Fibroblast of skin of scalp (primary cell): ENCODE measurements around the gene TP73.

Source experiments
- DNase-seq: peaks from one replicate; pipeline ENCODE4 v3.0.0-alpha.2; 2013

TP73 gene

DNA sequence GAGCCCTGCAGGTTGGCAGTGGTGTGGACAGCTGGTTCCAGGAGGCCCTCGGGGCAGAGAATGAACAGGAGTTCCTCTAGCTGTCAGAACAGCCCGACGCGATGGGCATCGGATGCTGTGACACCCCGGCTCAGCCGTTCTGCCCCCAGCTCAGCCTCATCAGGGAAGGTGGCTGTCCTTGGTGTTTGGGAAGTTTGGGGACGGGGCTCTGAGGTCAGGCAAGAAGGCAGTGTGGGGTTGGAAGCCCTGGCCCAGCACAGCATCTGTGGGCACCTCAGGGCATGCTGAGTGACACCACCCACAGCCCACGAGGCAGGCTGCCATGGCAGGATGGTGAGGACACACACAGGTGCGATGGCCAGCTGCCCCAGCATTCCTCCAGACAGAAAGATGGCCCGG, 59.1 kb downstream of the TP73 start:
- DNase-seq: no peak

GRCh38 chr1:3711780-3712451, 59.6 kb downstream of the TP73 start:
- no peak for DNase-seq

DNA sequence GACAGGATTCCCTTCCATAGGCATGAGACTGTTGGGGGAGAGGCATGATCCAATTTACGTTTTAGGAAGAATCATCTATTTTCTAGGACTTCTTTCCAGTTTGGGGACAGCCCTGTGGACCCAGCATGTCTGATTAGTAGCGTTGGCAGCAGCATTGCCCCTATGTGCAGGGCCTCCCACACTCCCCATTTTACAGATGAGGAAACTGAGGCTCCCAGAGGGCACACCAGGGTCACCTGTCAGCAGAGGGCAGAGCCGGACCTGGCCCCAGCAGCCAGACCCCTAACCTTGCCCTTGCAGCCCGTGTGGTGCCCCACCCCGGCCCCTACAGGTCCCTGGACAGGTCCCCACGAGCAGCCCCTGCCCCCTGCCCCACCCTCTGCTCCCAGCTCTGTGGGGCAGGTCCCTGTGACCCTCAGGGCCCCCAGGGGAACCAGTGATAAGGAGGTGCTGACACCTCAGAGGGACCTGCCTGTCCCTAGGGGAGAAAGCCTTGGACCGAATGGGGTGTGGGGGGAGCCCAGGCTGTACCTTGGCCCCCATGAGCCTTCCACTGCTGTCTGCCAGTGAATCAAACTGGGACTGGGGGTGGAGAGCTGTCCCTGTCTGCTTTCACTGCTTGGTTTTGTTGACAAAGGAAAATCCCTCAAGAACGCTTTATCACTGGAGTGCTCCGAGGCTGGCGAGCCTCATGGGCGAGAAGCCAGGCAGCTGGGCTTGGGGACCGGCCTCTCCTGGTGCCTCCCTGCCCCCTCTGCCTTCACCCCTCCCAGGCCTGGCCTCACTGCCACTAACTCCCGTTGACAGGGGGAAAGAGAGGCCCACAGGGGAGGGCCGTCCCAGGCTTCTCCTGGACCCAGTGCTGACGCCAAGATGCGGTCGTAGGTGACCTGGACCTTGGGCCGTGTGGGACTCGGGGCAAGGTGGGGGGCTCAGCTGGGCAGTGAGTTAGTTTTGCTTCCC, 60.5 kb downstream of the TP73 start:
- no peak for DNase-seq

- DNase-seq: no peak
Measured at GRCh38 chr1:3713840-3714239, 61.5 kb downstream of the TP73 start.

DNA sequence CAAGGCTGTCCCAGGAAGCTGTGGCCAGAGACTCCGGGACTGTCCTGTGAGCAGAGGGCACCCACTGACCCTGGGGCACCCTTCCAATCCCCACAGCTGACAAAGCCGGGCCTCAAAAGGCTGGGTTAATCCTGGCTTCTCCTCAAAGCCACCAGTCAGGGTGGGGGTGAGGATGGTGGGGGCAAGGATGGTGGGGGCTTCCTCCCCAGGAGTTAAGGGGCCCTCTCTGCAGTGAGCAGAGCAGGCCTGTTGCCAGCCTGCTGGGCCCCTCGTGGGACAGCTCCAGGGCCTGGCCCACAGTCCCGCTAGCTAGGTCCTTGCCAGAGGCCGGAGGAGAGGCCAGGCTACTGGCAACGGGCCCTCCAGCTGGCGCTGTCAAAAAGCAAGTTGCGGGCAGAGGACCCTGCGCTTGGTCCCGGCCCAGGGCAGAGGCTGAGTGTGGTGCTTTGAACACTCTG, 62.0 kb downstream of the TP73 start:
- no peak for DNase-seq

DNA sequence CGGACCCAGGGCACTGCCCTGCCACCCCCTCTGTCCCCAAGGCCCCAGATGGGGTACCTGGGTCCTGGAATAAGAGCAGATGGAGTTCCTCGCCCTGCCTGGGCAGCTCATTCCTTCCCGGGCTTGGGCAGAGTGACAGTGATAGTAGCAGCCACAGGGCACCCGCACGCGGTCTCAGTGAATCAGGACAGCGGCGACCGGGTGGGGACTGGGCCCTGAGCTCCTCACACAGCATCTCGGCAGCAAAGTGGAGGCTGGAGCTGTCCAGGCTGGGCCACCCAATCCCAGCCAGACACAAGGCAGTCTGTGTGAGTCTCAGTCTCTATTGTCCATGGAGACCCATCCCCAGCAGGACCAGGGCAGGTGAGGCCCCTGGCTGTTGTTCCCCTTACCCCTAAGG, 62.5 kb downstream of the TP73 start:
- DNase-seq: no peak

- no peak for DNase-seq
Measured at GRCh38 chr1:3716351-3716750, 64.0 kb downstream of the TP73 start.

GRCh38 chr1:3717041-3717714, 64.9 kb downstream of the TP73 start:
- no peak for DNase-seq

DNA sequence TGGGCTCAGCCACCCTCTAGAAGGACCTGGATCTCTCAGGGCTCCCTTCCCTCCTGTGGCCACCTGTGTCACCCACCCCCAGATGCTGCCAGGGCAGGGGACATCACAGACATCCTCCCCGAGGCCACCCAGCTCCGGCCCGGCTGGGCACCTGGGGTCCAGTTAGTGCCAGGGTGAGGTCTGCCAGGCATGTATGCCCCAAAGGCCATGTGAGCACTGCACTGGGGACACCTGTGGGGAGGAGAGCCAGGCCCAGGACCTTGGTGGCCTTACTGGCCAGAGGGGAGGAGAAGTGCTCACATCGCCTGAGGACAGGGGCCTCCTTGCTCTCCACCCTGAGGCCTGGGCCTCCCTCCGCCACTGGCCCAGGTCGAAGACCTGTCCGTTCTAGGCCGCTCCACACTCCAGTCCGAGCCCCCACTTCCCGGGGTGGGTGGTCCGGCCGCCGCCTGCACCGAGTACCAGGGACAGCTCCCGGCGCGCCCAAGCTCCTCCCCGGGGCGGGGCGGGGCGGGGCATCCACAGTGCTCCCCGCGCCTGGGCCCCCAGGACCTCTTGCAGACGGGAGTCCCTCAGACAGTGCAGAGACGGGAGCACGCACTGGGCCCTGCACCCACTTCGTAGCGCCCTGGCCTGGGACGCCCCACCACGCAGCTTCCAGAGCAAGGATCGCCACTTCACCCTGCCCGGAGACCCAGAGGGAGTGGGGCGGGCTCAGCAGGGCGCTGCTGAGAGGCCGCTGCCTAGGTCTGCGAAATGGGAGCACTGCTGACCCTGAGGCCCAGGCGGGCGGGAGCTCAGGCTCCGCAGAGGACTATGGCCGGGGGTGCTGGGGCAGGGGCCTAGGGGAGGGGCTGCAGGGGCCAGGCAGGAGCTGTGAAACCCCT, 65.6 kb downstream of the TP73 start:
- DNase-seq: no peak

DNA sequence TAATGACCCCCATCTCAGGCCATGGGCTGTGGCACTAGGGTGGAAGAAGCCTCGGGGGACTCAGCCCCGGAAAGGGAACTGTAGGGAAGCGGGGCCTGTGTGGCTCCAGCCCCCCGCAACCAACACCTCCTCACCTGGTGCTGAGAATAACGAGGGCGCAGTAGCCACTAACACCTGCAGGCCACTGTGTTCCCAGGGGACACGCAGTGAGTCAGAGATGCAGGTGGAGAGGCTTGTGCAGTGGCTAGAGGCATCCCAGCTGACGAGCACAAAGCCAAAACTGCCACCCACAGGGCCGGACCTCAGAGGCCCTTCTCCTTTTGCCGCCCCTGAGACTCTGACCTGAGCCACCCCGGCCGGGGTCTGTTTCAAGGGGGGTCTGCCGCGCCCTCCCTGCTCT, 66.4 kb downstream of the TP73 start:
- DNase-seq: no peak

DNA sequence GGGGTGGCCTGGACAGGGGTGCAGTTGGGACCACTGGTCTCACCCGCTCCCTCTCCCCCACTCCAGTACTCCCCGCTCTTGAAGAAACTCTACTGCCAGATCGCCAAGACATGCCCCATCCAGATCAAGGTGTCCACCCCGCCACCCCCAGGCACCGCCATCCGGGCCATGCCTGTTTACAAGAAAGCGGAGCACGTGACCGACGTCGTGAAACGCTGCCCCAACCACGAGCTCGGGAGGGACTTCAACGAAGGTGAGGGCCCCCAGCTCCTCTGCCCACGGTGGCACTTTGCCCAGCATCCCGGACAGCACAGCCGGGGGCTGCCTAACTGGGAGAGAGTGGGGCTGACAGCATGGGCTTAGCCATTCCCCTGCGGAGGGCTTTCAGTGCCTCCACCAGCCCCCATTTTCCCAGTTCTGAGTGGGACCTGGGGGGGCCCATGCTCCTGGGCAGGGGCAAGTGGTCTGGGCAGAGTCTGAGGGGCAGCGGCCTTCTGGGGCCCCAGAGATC, 69.7 kb downstream of the TP73 start:
- DNase-seq: no peak

- DNase-seq: no peak
Measured at GRCh38 chr1:3722846-3723245, 70.5 kb downstream of the TP73 start.

GRCh38 chr1:3724416-3725030, 72.2 kb downstream of the TP73 start:
- DNase-seq: peak; percentile 46

- DNase-seq: no peak
Measured at GRCh38 chr1:3725366-3725765, 73.0 kb downstream of the TP73 start.

DNA sequence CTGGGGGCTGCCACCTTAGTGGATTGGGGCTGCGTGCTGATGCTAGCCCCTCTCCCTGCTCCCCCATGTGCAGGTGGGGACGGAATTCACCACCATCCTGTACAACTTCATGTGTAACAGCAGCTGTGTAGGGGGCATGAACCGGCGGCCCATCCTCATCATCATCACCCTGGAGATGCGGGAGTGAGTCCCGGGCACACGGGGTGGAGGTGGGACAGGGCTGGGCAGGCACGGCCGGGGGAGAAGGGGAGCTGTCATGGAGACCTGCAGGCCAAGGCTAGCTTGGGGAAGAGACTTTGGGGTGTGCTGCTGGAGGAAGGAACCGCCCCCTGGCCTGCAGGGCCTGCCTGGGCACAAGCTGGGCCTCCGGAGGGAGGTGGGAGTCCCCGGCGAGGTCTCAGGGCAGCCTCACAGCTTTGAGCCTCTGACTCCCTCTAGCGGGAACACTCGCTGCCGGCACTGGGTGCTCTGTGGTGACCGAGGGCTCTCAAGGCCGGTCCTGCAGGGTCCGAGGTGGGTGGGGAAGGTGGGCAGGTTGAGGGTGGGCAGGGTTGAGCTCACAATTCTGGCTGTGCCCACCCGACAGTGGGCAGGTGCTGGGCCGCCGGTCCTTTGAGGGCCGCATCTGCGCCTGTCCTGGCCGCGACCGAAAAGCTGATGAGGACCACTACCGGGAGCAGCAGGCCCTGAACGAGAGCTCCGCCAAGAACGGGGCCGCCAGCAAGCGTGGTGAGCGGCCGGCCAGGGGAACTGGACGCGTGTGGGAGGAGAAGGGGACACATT, 74.9 kb downstream of the TP73 start:
- DNase-seq: no peak

GRCh38 chr1:3727825-3728776, 75.8 kb downstream of the TP73 start:
- no peak for DNase-seq

DNA sequence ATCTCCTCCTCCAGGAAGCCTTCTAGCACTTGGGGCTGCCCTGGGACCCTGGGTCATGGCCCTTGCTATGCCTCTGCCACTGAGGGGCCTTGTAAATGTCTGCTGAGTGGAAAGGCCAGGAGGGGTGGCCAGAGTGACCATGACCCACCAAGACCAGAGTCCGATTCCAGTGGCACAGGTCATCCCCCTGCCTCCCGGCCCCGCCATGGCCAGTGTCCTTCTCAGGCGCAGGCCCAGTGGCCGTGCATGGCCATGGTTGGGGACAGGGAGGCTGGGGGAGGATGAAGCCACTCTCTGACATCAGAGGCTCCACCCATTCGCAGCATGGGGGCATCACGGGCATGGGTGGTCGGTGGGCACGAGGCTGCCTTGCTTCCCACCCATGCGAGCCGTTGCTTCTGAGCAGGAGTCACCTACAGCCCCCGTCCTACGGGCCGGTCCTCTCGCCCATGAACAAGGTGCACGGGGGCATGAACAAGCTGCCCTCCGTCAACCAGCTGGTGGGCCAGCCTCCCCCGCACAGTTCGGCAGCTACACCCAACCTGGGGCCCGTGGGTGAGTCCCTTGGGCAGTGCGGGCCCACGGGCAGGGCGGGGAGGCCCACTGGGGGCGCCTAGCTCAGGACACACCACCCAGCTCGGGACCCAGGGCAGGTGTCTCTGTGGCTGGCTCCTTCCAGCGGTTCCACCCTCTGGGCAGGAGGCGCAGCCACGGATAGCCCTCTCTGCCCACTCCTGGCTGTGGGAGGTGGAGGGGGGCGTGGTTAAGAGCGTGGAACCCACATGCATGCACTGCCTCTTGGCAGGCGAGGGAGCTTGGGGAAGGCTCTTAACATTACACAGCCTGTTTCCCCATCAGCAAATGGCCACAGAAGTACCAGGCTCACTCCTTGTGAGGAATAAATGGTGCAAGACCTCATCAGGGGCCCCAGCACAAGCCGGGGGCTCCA, 77.6 kb downstream of the TP73 start:
- no peak for DNase-seq

DNA sequence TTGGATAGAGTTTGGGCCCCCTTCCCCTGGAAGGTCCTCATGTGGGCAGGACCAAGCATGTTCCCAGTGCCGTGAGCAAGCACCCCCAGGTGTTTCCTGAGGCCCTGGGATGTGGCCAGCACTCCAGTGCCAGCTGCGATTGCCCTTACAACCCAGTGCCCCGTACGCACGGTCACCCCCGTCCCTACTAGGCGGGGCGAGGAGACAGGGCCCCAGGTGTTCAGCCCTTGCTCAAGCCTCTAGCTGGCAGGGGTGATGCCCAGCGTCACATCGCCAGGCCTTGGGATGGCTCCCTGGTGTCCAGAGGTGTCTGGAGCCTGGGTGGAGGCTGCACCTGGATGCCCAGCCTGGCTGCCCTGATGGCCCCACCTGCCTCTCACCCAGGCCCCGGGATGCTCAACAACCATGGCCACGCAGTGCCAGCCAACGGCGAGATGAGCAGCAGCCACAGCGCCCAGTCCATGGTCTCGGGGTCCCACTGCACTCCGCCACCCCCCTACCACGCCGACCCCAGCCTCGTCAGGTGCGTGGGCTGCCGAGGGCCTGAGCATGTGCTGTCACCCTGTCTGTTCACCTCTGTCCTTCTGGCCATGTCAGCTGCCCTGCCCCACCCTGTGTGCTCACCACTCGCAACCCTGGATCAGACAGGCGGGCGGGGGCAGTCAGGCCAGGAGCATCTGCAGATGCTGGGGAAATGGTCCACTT, 78.4 kb downstream of the TP73 start:
- DNase-seq: no peak
